CD4-positive, alpha-beta T cell (primary cell): ENCODE data around the gene CCDC195. TPM values are rescaled to one million over a fixed set of nuclear protein-coding genes. Genes with fewer than 3 reads are reported as not detected.

ENCODE experiments used
- ATAC-seq: fragments of 200-7000 bp; cut with Tn5 transposase; one replicate; pipeline ENCODE4 v1.10.0; 2022; ENCODE audit warnings: mild to moderate bottlenecking; ENCODE audit not compliant: poor library complexity
- CTCF ChIA-PET: fragments of 350-600 bp; sonication (Branson Sonifier 250); formaldehyde crosslinking; loops from one replicate; lab custom pipeline; 2021; ENCODE audit warnings: antibody characterized with exemption, inconsistent platforms; lab: Charles Lee
- POLR2A ChIA-PET: fragments of 350-600 bp; sonication (Branson Sonifier 250); formaldehyde crosslinking; loops from one replicate; lab custom pipeline; 2021; ENCODE audit warnings: antibody characterized with exemption, inconsistent platforms; lab: Charles Lee
- DNase-seq, 14 experiments: peaks; one replicate each; pipeline ENCODE4 v3.0.0-alpha.2; 2013 to 2020; ENCODE audit warnings: mixed read lengths in 2 of 14
- H3K27ac ChIP-seq, 2 donors: one replicate each; pipeline versions ENCODE4 v1.5.1 to v1.7.0; 2013; ENCODE audit warnings: low read length in 2 of 2, low read depth in 1 of 2, mild to moderate bottlenecking in 1 of 2
- H3K27me3 ChIP-seq, 2 experiments: 1 replicate in 1 of 2; 2 replicates in 1 of 2; pipeline versions ENCODE4 v1.6.1 to v1.7.0; 2013; ENCODE audit warnings: low read length in 2 of 2, control low read depth in 1 of 2, mild to moderate bottlenecking in 1 of 2, moderate library complexity in 1 of 2; ENCODE audit not compliant: insufficient read depth in 2 of 2, control insufficient read depth in 1 of 2
- H3K36me3 ChIP-seq: one replicate; pipeline ENCODE4 v1.6.1; 2013; ENCODE audit warnings: low read length, control low read depth; ENCODE audit not compliant: insufficient read depth
- H3K4me1 ChIP-seq: one replicate; pipeline ENCODE4 v1.6.1; 2013; ENCODE audit warnings: low read length, control low read depth; ENCODE audit not compliant: insufficient read depth
- H3K4me3 ChIP-seq: one replicate; pipeline ENCODE4 v1.5.1; 2013; ENCODE audit warnings: mild to moderate bottlenecking, low read length, moderate library complexity
- H3K9me3 ChIP-seq, 2 experiments: 1 replicate in 1 of 2; 2 replicates in 1 of 2; pipeline versions ENCODE4 v1.6.1 to v1.7.0; 2013; ENCODE audit warnings: low read length in 2 of 2, mild to moderate bottlenecking in 2 of 2, control low read depth in 1 of 2, moderate library complexity in 1 of 2; ENCODE audit not compliant: control insufficient read depth in 1 of 2, insufficient read depth in 1 of 2
- H3K27ac Mint-ChIP-seq: one replicate; pipeline ENCODE4 v1.8.0; 2020; ENCODE audit warnings: mixed read lengths
- H3K27me3 Mint-ChIP-seq: one replicate; pipeline ENCODE4 v1.8.0; 2021; ENCODE audit warnings: mixed read lengths
- H3K36me3 Mint-ChIP-seq: one replicate; pipeline ENCODE4 v1.8.0; 2021; ENCODE audit warnings: low read depth, mixed read lengths
- H3K4me1 Mint-ChIP-seq: one replicate; pipeline ENCODE4 v1.8.0; 2021; ENCODE audit warnings: low read depth, mixed read lengths
- H3K4me3 Mint-ChIP-seq: one replicate; pipeline ENCODE4 v1.8.0; 2020; ENCODE audit warnings: mild to moderate bottlenecking, mixed read lengths
- H3K9me3 Mint-ChIP-seq: one replicate; pipeline ENCODE4 v1.8.0; 2020; ENCODE audit warnings: mixed read lengths
- CTCF ChIP-seq: fragments of 200-600 bp; IDR thresholded peaks from one replicate; pipeline ENCODE4 v1.8.0; 2022; ENCODE audit warnings: antibody characterized with exemption, mild to moderate bottlenecking
- intact Hi-C, 2 experiments: fragments of 100-400 bp; cut with DNase I in 1 of 2; cut with micrococcal nuclease in 1 of 2; formaldehyde crosslinking; loops; one replicate each; pipeline versions ENCODE4 v1.15.1 to v1.9.0; 2023 to 2025; cut with DNase I, micrococcal nuclease
- total RNA-seq, 174 experiments: library from RNA in 2 of 174; stranded (reverse) in 2 of 174; gene quantifications; one replicate each; pipeline ENCODE4 v1.2.3 and lab custom pipeline; 2021 to 2026

Gene CCDC195
- total RNA-seq, 2 experiments from 2014 or later = not detected

DNA sequence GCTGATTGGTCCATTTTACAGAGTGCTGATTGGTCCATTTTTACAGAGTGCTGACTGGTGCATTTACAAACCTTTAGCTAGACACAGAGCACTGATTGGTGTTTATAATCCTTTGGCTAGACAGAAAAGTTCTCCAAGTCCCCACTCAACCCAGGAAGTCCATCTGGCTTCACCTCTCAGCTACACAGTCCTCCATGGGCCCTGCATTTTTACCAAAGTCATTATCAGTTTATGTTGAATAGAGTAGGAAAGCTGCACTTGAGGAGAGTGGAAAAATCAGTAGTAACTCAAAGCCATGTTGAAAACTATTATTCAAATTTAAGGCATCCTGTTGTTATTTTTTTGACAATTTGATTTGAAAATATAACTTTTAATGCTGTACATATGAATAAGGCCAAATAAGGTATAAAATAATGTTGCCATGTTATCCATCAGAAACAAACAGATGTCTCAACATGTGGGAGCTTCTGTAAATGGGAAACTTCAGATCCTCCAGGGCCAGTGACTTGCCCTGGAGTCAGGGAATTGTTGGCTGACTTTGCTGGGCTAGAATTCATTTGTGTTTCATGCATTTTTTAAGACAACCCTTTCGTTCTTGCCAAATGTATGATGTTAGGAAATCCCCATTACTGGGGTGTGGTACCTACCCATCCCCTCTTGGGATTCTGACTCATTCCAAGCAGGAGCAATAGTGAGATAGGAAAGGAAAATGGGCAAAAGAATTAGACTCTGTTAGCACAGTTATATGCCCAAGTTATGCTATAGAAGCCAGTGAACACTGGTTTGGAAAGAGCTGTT, 37.8 kb upstream of the CCDC195 start:
- intact Hi-C loops = no loop called here
- Histone ChIP-seq H3K9me3 (peaks cover 8 to 19% of the 10 kb centered on the region in 2 experiments), H3K4me1 (no peaks in the 10 kb centered on the region), H3K27me3 (no peaks in the 10 kb centered on the region), H3K27ac (no peak overlapping the region), H3K36me3 (peaks cover 11% of the 10 kb centered on the region), H3K4me3 (no peak overlapping the region)
- CTCF ChIA-PET = no interaction called here
- Mint-ChIP-seq H3K4me1 (no peaks in the 10 kb centered on the region), H3K27ac (no peak overlapping the region), H3K9me3 (peaks cover 15% of the 10 kb centered on the region), H3K4me3 (no peak overlapping the region), H3K27me3 (no peaks in the 10 kb centered on the region), H3K36me3 (peaks cover 23% of the 10 kb centered on the region)
- ATAC-seq (no peak), DNase-seq (no peak)
- POLR2A ChIA-PET = interaction anchor here (0.7 kb wide), 1 partner anchor 732 kb away, joined by 3 read pairs; no protein-coding TSS in a partner anchor
- no peak for TF ChIP-seq CTCF

DNA sequence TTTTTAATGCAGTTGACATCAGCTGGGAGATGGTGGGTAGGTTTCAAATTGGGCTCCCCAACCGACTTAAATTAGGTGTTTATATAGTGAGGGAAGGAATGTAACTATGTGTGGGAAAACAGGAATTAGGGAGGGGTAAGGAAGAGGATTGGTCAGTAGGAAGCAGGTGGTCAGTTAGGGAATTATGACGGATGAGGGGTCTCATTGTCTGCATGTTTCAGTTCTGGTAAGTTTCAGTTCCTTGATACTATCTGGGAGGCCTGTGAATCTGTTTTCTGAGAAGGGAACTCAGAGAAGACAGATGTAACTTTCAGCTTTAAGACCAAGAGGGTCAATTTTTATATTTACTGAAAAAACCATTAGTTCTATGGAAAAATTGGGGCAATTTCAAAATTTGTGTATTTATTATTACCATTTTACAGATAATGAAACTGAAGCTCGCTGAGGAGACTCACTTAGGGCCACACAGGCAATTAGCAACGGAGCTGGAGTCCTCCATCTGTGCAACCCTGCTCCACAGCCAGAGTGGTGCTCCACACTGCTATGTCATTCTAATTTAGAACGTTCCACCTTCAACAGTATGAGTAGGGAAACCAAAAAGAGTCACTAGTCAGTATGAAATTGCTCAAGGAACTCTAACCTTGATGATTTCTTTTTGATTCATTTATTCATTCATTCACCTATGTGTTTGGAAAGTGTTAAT, 36.0 kb upstream of the CCDC195 start:
- Histone ChIP-seq H3K9me3 (peaks cover 0 to 2% of the 10 kb centered on the region in 2 experiments), H3K4me3 (no peak overlapping the region), H3K27ac (no peak overlapping the region), H3K4me1 (no peaks in the 10 kb centered on the region), H3K27me3 (no peaks in the 10 kb centered on the region), H3K36me3 (no peaks in the 10 kb centered on the region)
- H3K4me1 Mint-ChIP-seq = no peaks in the 10 kb centered on the region
- ATAC-seq (no peak), DNase-seq (no peak)
- ChIA-PET CTCF (no interaction called here), POLR2A (no interaction called here)
- peaks cover 9% of the 10 kb centered on the region for H3K27me3 Mint-ChIP-seq
- no peak overlapping the region for H3K4me3 Mint-ChIP-seq
- H3K27ac Mint-ChIP-seq = no peak overlapping the region
- H3K36me3 Mint-ChIP-seq = peaks cover 5% of the 10 kb centered on the region
- TF ChIP-seq CTCF = no peak
- intact Hi-C loops = no loop called here
- peaks cover 4% of the 10 kb centered on the region for H3K9me3 Mint-ChIP-seq

- CTCF ChIA-PET = no interaction called here
- H3K27ac Mint-ChIP-seq = no peak overlapping the region
- intact Hi-C loops = no loop called here
- Histone ChIP-seq H3K4me3 (no peak overlapping the region), H3K27ac (no peak overlapping the region), H3K27me3 (peaks cover 0 to 4% of the 10 kb centered on the region in 2 experiments), H3K4me1 (no peaks in the 10 kb centered on the region), H3K36me3 (no peaks in the 10 kb centered on the region), H3K9me3 (no peaks in the 10 kb centered on the region)
- TF ChIP-seq CTCF = no peak
- POLR2A ChIA-PET = no interaction called here
- DNase-seq (no peak), ATAC-seq (no peak)
- H3K27me3 Mint-ChIP-seq = peaks cover 15% of the 10 kb centered on the region
- H3K4me3 Mint-ChIP-seq = no peak overlapping the region
- H3K36me3 Mint-ChIP-seq = no peaks in the 10 kb centered on the region
- no peaks in the 10 kb centered on the region for H3K4me1 Mint-ChIP-seq
- no peaks in the 10 kb centered on the region for H3K9me3 Mint-ChIP-seq
Observed at GRCh38 chr2:224749136-224749535, 33.0 kb upstream of the CCDC195 start.
